ENCODE measurements around the gene TNFAIP3. TPM values are rescaled to one million over a fixed set of nuclear protein-coding genes. Genes with fewer than 3 reads are reported as not detected.

The TNFAIP3 gene
- total and polyA plus RNA-seq, 2 donors (not counting 1 experiment from before 2014, with no cell fraction given) = 7.8 to 23.5 TPM

DNA sequence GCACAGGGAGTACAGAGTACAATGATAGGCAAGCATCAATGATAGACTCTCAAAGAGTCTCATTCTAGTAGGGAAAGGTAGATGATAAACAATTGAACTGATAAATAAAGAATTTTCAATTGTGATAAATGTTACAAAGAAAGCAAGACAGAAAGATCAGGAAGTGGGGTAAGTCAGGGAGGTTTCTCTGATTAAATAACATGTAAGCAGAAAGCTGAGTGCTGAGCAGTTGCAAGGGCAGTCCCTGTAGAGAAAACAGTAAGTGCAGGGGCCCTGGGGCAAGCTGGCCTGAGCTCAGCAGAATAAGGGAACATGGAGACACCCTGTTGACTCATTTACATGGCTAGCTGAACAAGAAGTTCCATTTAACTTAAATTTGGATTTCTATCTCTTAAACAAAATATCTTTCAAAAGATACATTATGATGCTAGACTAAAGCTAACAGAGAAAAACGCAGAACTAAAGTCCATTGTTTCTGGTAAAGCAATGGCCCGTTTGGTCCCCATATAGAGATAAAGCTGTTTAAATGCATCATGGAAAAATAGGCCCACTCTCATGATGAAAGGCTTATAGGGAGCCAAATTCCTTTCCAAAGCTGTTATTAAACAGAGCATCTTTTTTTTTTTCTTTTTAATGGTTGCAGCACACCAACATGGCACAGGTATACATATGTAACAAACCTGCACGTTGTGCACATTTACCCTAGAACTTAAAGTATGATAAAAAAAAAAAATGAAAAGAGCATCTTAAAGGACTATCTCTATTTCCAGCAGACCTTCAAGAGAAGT is 5.3 kb upstream of the TNFAIP3 start:
- no peaks in the 10 kb centered on the region for H3K79me2 ChIP-seq (ENCODE audit: control insufficient read depth, insufficient read depth, low read length)
- no peak overlapping the region for H3K4me3 ChIP-seq (replicated peaks in 1 of 4; ENCODE audit: control extremely low read depth in 1 of 4, insufficient read depth in 1 of 4, low read depth in 3 of 4, low read length in 4 of 4)
- H2AFZ ChIP-seq (ENCODE audit: low read length) = no peak overlapping the region
- no peak for TF ChIP-seq EZH2 (IDR thresholded peaks at IDR 0.05; ENCODE audit: low read length, missing control alignments)
- TF ChIP-seq, protein P1, sequence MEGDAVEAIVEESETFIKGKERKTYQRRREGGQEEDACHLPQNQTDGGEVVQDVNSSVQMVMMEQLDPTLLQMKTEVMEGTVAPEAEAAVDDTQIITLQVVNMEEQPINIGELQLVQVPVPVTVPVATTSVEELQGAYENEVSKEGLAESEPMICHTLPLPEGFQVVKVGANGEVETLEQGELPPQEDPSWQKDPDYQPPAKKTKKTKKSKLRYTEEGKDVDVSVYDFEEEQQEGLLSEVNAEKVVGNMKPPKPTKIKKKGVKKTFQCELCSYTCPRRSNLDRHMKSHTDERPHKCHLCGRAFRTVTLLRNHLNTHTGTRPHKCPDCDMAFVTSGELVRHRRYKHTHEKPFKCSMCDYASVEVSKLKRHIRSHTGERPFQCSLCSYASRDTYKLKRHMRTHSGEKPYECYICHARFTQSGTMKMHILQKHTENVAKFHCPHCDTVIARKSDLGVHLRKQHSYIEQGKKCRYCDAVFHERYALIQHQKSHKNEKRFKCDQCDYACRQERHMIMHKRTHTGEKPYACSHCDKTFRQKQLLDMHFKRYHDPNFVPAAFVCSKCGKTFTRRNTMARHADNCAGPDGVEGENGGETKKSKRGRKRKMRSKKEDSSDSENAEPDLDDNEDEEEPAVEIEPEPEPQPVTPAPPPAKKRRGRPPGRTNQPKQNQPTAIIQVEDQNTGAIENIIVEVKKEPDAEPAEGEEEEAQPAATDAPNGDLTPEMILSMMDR (conservative IDR thresholded peaks at IDR 0.05 in 1 of 2, IDR thresholded peaks at IDR 0.05 in 1 of 2; ENCODE audit: low read depth in 1 of 2, low read length in 2 of 2) = no peak
- H3K4me2 ChIP-seq (ENCODE audit: extremely low read depth, insufficient read depth, low read length) = no peak overlapping the region
- no peaks in the 10 kb centered on the region for H3K9me3 ChIP-seq (ENCODE audit: control insufficient read depth, insufficient read depth, low read depth, low read length)
- no peak overlapping the region for H3K9ac ChIP-seq (ENCODE audit: insufficient read depth, low read length)
- no peaks in the 10 kb centered on the region for H3K36me3 ChIP-seq (ENCODE audit: control insufficient read depth, insufficient read depth, low read length)
- DNase-seq (ENCODE audit: low read depth in 2 of 2) = no peak
- H3K27me3 ChIP-seq (ENCODE audit: control insufficient read depth, insufficient read depth, low read length) = no peaks in the 10 kb centered on the region
- no peaks in the 10 kb centered on the region for H4K20me1 ChIP-seq (ENCODE audit: control insufficient read depth, extremely low read depth, insufficient read depth, low read length)
- H3K27ac ChIP-seq (ENCODE audit: insufficient read depth, low read length) = no peak overlapping the region
- peaks cover 4% of the 10 kb centered on the region for H3K4me1 ChIP-seq (ENCODE audit: control insufficient read depth, extremely low read depth, insufficient read depth, low read length)

DNA sequence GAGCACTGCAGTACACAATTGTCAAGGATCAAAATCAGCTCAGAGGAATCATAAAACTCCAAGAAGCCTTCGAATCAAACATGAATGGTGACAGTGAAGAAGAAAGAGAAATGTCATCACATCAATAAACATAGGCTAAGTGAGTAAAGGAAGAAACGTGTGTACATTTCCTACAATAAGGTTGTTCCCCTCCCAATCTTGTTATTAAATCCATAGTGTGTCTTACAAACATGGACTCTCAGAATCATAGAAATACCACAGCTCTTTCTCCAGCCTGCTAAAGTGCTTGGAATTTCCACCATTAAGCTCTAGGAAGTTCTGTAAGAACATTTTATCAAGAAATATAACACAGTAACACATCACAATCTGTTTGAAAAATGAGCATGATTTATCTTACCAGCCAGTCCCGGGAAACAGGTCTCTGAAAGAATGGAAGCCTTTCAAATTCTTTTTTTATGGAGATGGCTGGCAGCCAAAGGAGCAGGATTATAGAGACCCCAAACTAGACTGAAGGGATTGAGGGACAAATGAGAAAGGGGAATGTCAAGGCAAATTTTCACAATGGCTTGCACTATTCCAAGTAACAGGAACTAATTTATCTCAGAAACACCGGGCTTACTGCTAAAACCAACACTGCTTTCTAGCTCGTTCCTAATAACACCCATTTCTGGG is 4.5 kb upstream of the TNFAIP3 start:
- no peak overlapping the region for H3K9ac ChIP-seq (ENCODE audit: insufficient read depth, low read length)
- no peaks in the 10 kb centered on the region for H3K36me3 ChIP-seq (ENCODE audit: control insufficient read depth, insufficient read depth, low read length)
- no peak overlapping the region for H3K27ac ChIP-seq (ENCODE audit: insufficient read depth, low read length)
- peaks cover 4% of the 10 kb centered on the region for H3K4me1 ChIP-seq (ENCODE audit: control insufficient read depth, extremely low read depth, insufficient read depth, low read length)
- no peak for TF ChIP-seq EZH2 (IDR thresholded peaks at IDR 0.05; ENCODE audit: low read length, missing control alignments)
- TF ChIP-seq, protein P1 (conservative IDR thresholded peaks at IDR 0.05 in 1 of 2, IDR thresholded peaks at IDR 0.05 in 1 of 2; ENCODE audit: low read depth in 1 of 2, low read length in 2 of 2) = no peak
- H3K9me3 ChIP-seq (ENCODE audit: control insufficient read depth, insufficient read depth, low read depth, low read length) = no peaks in the 10 kb centered on the region
- no peak overlapping the region for H3K4me3 ChIP-seq (replicated peaks in 1 of 4; ENCODE audit: control extremely low read depth in 1 of 4, insufficient read depth in 1 of 4, low read depth in 3 of 4, low read length in 4 of 4)
- DNase-seq (ENCODE audit: low read depth in 2 of 2) = no peak
- H4K20me1 ChIP-seq (ENCODE audit: control insufficient read depth, extremely low read depth, insufficient read depth, low read length) = no peaks in the 10 kb centered on the region
- peaks cover 2% of the 10 kb centered on the region for H3K79me2 ChIP-seq (ENCODE audit: control insufficient read depth, insufficient read depth, low read length)
- no peak overlapping the region for H3K4me2 ChIP-seq (ENCODE audit: extremely low read depth, insufficient read depth, low read length)
- H2AFZ ChIP-seq (ENCODE audit: low read length) = no peak overlapping the region
- no peaks in the 10 kb centered on the region for H3K27me3 ChIP-seq (ENCODE audit: control insufficient read depth, insufficient read depth, low read length)

GRCh38 chr6:137863091-137863797 is 3.8 kb upstream of the TNFAIP3 start:
- Histone ChIP-seq H3K27ac (ENCODE audit: insufficient read depth, low read length) (no peak overlapping the region), H3K27me3 (ENCODE audit: control insufficient read depth, insufficient read depth, low read length) (no peaks in the 10 kb centered on the region), H2AFZ (ENCODE audit: low read length) (no peak overlapping the region), H3K79me2 (ENCODE audit: control insufficient read depth, insufficient read depth, low read length) (peaks cover 9% of the 10 kb centered on the region), H3K4me2 (ENCODE audit: extremely low read depth, insufficient read depth, low read length) (no peak overlapping the region), H3K4me1 (ENCODE audit: control insufficient read depth, extremely low read depth, insufficient read depth, low read length) (peaks cover 4% of the 10 kb centered on the region), H3K9ac (ENCODE audit: insufficient read depth, low read length) (no peak overlapping the region), H3K4me3 (replicated peaks in 1 of 4; ENCODE audit: control extremely low read depth in 1 of 4, insufficient read depth in 1 of 4, low read depth in 3 of 4, low read length in 4 of 4) (no peak overlapping the region), H3K9me3 (ENCODE audit: control insufficient read depth, insufficient read depth, low read depth, low read length) (no peaks in the 10 kb centered on the region), H4K20me1 (ENCODE audit: control insufficient read depth, extremely low read depth, insufficient read depth, low read length) (no peaks in the 10 kb centered on the region), H3K36me3 (ENCODE audit: control insufficient read depth, insufficient read depth, low read length) (no peaks in the 10 kb centered on the region)
- no peak for TF ChIP-seq EZH2 (IDR thresholded peaks at IDR 0.05; ENCODE audit: low read length, missing control alignments)
- TF ChIP-seq, protein P1 (conservative IDR thresholded peaks at IDR 0.05 in 1 of 2, IDR thresholded peaks at IDR 0.05 in 1 of 2; ENCODE audit: low read depth in 1 of 2, low read length in 2 of 2) = no peak
- DNase-seq (ENCODE audit: low read depth in 2 of 2) = peak in 1 of 2 donors; percentile 31
